8988T (cell line): ENCODE data around the gene UHRF1.

ENCODE experiments used
- DNase-seq: peaks from one replicate; pipeline ENCODE4 v3.0.0; 2011

The UHRF1 gene

GRCh38 chr19:4993683-4994082 lies 84.4 kb downstream of the UHRF1 start:
- no peak for DNase-seq

DNA sequence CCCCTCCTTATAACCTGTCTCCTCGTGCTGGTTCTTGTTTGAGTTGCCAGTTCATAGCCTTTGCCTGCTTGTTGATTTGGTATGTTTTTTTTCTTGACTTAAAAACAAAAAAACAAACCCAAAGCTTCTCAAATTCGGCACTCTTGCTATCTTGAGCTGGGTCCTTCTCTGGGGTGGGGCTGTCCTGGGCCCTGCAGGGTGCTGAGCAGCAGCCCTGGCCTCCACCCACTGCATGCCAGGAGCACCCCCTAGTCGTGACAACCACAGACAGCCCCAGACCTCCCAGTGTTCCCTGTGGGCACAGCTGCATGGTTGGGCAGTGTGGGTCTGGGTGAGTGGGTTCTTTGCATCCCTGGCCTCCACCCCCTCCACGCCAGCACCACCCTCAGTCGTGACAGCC lies 87.4 kb downstream of the UHRF1 start:
- no peak for DNase-seq

GRCh38 chr19:4997297-4997696 lies 88.0 kb downstream of the UHRF1 start:
- no peak for DNase-seq

DNA sequence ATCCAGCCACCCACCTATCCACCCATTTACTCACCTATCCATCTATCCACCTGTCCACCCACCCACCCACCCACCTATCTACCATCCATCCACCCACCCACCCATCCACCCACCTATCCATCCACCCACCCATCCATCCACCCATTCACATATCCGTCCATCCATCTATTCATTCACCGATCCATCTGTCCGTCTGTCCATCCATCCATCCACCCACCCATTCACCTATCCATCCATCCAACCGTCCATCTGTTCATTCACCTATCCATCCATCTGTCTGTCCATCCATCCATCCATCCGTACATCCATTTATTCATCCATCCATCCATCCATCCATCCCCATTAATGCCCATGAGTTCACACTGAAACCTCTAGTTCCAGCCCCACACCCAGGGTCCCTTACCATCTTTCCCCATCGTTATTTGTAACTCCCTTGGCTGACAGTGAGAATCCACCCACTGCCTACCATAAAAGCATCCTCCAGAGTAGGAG lies 90.9 kb downstream of the UHRF1 start:
- DNase-seq = no peak

GRCh38 chr19:5001615-5002014 lies 92.3 kb downstream of the UHRF1 start:
- no peak for DNase-seq

GRCh38 chr19:5002143-5002542 lies 92.8 kb downstream of the UHRF1 start:
- DNase-seq = no peak

DNA sequence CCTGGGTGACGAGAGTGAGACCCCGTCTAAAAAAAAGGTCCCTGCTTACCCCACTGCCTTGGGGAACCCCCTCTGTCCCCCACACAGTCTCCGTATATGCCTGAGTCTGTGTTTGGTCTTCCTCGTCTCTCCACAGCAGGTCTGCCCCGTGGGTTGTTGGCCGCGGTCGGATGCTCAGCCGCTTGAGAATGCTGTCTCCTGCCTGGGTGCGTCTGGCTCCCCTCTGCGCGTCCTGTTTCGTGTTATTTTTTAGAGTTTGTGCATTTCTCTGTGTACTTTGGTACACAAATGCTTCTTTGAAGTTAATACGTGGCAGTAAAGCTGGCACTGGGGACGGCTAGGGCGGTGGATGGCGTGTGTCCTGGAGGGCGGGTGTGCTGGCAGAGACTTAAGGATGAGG lies 94.5 kb downstream of the UHRF1 start:
- DNase-seq = no peak

DNA sequence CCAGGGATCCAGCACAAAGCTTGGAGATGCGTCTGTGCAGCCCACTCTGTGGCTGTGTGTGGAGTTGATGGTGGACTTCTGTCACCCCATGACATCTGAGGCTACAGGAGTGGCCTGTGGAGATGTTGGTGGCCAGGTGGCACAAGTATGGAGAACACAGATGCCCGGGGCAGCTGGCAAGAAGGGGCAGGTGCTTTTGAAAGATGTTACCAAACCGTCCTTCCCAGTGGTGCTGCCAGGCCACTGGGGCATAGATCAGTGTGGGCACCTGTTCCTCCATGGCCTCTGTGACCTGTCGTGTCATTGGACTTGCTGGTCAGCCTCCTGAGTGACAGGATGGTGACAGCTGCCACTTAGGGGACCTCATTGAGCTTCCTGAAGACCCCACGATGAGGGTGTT lies 95.8 kb downstream of the UHRF1 start:
- no peak for DNase-seq

DNA sequence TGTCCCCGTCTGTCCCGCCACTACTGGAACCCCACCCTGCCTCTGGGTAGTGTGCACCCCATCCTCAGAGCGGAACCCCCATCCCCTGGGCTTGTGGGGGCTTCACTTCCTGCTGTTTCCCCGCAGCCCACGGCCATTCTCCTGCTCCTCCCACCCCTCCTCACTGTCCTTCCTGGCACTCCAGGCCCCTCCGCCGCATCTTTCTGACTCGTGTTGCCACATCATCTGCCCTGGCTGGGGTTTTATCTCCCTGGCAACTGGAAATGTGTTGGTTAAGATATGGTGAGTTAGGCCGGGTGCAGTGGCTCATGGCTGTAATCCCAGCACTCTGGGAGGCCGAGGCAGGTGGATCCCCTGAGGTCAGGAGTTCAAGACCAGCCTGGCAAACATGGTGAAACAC lies 96.9 kb downstream of the UHRF1 start:
- DNase-seq = no peak

GRCh38 chr19:5006821-5007220 lies 97.5 kb downstream of the UHRF1 start:
- DNase-seq = no peak
